Lung (tissue), 12 donors: Measurements from ENCODE around the gene MAST2. TPM values are rescaled to one million over a fixed set of nuclear protein-coding genes. Genes with fewer than 3 reads are reported as not detected.
"Not testable (repeated sequence)": the region's sequence is repeated elsewhere in the genome, so short reads cannot be mapped to it uniquely, and the experiment has no call there.

Experiments
- ATAC-seq: fragments of 200-7000 bp; cut with Tn5 transposase; one replicate; pipeline ENCODE4 v1.9.1; 2020; ENCODE audit warnings: moderate number of reproducible peaks; ENCODE audit not compliant: insufficient read depth, low FRiP score
- DNase-seq, 3 donors: peaks; one replicate each; pipeline ENCODE4 v3.0.0-alpha.2; 2013 to 2017
- H3K27ac ChIP-seq, 2 donors: one replicate each; pipeline ENCODE4 v1.5.1; 2013; ENCODE audit warnings: mild to moderate bottlenecking in 2 of 2, moderate library complexity in 2 of 2, control low read depth in 1 of 2, inconsistent platforms in 1 of 2, low read depth in 1 of 2, low read length in 1 of 2
- H3K27me3 ChIP-seq, 3 donors: one replicate each; pipeline ENCODE4 v1.5.1; 2013; ENCODE audit warnings: low read length in 2 of 3; ENCODE audit not compliant: control insufficient read depth in 3 of 3, insufficient read depth in 3 of 3
- H3K36me3 ChIP-seq, 4 donors: one replicate each; pipeline ENCODE4 v1.5.1; 2013; ENCODE audit warnings: low read length in 4 of 4, mild to moderate bottlenecking in 1 of 4, moderate library complexity in 1 of 4; ENCODE audit not compliant: control insufficient read depth in 4 of 4, insufficient read depth in 4 of 4
- H3K4me1 ChIP-seq, 5 donors: one replicate each; pipeline ENCODE4 v1.5.1; 2013; ENCODE audit warnings: low read length in 5 of 5, mild to moderate bottlenecking in 2 of 5, moderate library complexity in 1 of 5; ENCODE audit not compliant: control insufficient read depth in 5 of 5, insufficient read depth in 5 of 5
- H3K4me3 ChIP-seq: one replicate; pipeline ENCODE4 v1.5.1; 2013; ENCODE audit warnings: mild to moderate bottlenecking, control low read depth, moderate library complexity
- H3K9ac ChIP-seq, 2 donors: one replicate each; pipeline ENCODE4 v1.5.1; 2013; ENCODE audit warnings: low read length in 2 of 2, control low read depth in 1 of 2; ENCODE audit not compliant: insufficient read depth in 1 of 2
- H3K9me3 ChIP-seq, 4 donors: one replicate each; pipeline ENCODE4 v1.5.1; 2013; ENCODE audit warnings: low read length in 3 of 4, mild to moderate bottlenecking in 1 of 4, moderate library complexity in 1 of 4; ENCODE audit not compliant: control insufficient read depth in 4 of 4, insufficient read depth in 3 of 4
- CTCF ChIP-seq: IDR thresholded peaks from 2 replicates; pipeline ENCODE4 v1.5.1; 2012; ENCODE audit warnings: mild to moderate bottlenecking; ENCODE audit errors: control extremely low read depth, extremely low read depth
- WGBS, 2 donors: extraction: QIAGEN DNeasy Blood & Tissue Kit; methylation state at CpG; one replicate each; pipeline ENCODE4 v1.1.7; 2013; 5-methylcytosine and 5-hydroxymethylcytosine counted together
- polyA plus RNA-seq, 2 donors: library from polyadenylated mRNA; stranded (reverse); fragments of 200-250 nt; gene quantifications; one replicate each; pipeline ENCODE4 v1.2.1, GENCODE V29; 2013
- total RNA-seq, 2 donors: library from RNA; depleted of rRNA in 1 of 2; stranded (reverse); fragments of >200 nt in 1 of 2; gene quantifications; one replicate each; pipeline ENCODE4 v1.2.1, GENCODE V29; 2014 to 2021
- donor health status: control.
- donor health status: control.
- donor health status: Bipolar disorder and iron deficiency.
- donor health status: healthy.
- donor health status: DM: yes; HTN: yes; CAD: no.

MAST2 gene
- total and polyA plus RNA-seq, 4 donors: 10.5 to 28.6 (median 19.1) TPM

GRCh38 chr1:45840704-45841103 is 37.3 kb downstream of the MAST2 start:
- Histone ChIP-seq H3K27me3 (no peaks in the 10 kb centered on the region), H3K27ac (no peak overlapping the region), H3K36me3 (no peaks in the 10 kb centered on the region), H3K4me3 (no peak overlapping the region), H3K9ac (no peak overlapping the region), H3K4me1 (no peaks in the 10 kb centered on the region), H3K9me3 (no peaks in the 10 kb centered on the region)
- TF ChIP-seq CTCF: no peak
- no peak for ATAC-seq
- 77 to 89% methylated on average over 1 of the region's 1 CpG for WGBS, 2 donors
- no peak for DNase-seq

- 88 to 100% methylated on average over 1 of the region's 1 CpG for WGBS, 2 donors
- TF ChIP-seq CTCF: no peak
- H3K9ac ChIP-seq: no peak overlapping the region
These were observed 39.4 kb downstream of the MAST2 start for GRCh38 chr1:45842786-45843185.

DNA sequence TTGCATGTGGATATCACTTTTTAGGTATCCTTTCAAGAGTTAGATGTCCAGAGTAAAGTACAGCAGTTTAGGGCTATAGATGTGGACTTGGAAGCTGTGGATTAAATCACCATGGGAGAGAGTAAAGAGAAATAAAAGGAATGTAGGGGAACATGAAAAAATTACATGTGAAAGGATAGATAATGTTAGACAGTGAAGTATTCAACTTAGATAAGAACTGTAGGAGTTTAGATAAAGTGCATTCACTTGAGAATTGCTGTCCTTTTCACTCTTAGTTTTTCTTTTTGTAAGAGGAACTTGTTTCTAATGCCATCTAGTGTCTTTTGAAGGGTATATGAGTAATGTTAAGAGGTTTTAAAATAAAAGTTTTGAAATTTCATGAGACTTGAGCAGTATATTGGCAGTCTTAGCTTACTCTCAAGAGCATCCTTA is 40.1 kb downstream of the MAST2 start:
- Histone ChIP-seq H3K9ac (no peak overlapping the region), H3K36me3 (no peaks in the 10 kb centered on the region), H3K27me3 (no peaks in the 10 kb centered on the region), H3K4me3 (no peak overlapping the region), H3K27ac (no peak overlapping the region), H3K9me3 (no peaks in the 10 kb centered on the region), H3K4me1 (peaks cover 0 to 2% (median 0%) of the 10 kb centered on the region in 5 donors)
- DNase-seq (peak in 2 of 3 donors; percentile 20 to 25), ATAC-seq (peak; percentile 53)
- TF ChIP-seq CTCF: no peak

More at GRCh38 chr1:45842786-45843185, 39.4 kb downstream of the MAST2 start:
- no peak overlapping the region for H3K4me3 ChIP-seq
- DNase-seq: no peak
- H3K27me3 ChIP-seq: no peaks in the 10 kb centered on the region
- no peak for ATAC-seq
- no peaks in the 10 kb centered on the region for H3K36me3 ChIP-seq
- no peaks in the 10 kb centered on the region for H3K4me1 ChIP-seq
- H3K9me3 ChIP-seq: no peaks in the 10 kb centered on the region
- no peak overlapping the region for H3K27ac ChIP-seq

DNA sequence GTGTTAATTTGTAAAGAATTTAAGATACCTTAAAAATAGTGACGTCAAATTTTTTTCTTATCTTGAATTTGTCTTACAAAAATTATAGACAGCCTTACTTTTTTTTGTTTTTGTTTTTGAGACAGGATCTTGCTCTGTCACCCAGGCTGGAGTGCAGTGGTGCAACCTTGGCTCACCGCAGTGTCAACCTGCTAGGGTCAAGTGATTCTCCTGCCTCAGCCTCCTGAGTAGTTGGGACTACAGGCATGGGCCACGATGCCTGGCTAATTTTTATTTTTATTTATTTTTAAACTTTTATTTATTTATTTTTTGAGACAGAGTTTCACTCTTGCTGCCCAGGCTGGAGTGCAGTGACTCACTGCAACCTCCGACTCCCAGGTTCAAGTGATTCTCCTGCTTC is 40.6 kb downstream of the MAST2 start:
- not testable (repeated sequence) for H3K27me3 ChIP-seq, H3K9ac ChIP-seq, DNase-seq, H3K4me1 ChIP-seq, H3K4me3 ChIP-seq, H3K9me3 ChIP-seq, H3K36me3 ChIP-seq, ATAC-seq, H3K27ac ChIP-seq
- WGBS, 2 donors: 68 to 87% methylated on average over 4 of the region's 4 CpGs
